Measurements from ENCODE around the gene PYGM.

The PYGM gene

DNA sequence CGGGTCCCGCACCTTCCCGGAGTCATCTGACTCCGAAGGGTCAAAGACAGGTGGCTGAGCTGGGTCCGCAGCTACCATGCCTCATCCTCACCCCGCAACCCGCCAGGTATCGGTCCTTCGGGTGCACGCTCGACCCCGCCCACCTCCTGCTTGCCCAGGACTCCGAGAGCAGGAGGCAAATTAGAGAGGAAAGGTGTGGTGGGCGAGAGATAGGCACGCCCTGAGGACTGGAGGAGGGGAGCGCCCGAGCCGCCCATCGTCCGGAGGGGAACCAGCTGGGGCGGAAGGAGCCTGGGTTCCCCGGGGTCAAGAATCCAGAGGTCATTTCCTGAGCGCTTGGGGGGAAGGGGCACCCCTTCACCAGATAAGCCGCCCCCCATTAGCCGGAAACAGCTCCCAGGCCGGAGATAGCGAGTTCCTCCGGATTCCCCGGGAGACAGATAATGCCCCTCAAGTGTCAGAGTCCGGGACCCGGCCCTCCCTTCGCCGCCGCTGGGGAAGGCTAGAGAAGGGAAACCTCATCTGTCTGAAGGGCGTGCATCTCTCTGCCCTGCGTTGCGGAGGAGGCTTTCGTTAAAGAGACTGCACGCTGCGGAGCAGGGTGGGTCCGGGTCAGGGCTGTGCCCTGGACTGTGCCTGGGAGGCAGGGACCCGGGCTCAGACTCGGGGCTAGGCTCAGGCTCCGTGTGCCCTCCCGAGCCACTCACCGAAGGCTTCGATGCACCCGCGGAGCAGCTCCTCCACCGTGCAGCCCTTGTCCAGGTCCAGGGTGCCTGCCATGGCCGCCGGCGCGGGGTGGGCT is 17.5 kb downstream of the PYGM start:
- Histone ChIP-seq H3K9ac (ENCODE audit: low read length) (no peak overlapping the region), H3K4me3 (ENCODE audit: low read depth, low read length) (no peak overlapping the region), H3K18ac (ENCODE audit: low read length) (no peak overlapping the region), H2BK5ac (ENCODE audit: low read depth, low read length, poor library complexity) (no peak overlapping the region), H3K4ac (ENCODE audit: low read depth, low read length) (no peak overlapping the region), H2AFZ (ENCODE audit: insufficient read depth, low read length, poor library complexity) (no peak overlapping the region), H3K36me3 (ENCODE audit: control insufficient read depth in 1 of 2, insufficient read depth in 2 of 2, low read length in 2 of 2) (no peaks in the 10 kb centered on the region), H3K27ac (ENCODE audit: low read depth, low read length) (no peak overlapping the region), H4K91ac (ENCODE audit: low read depth, low read length) (no peak overlapping the region), H3K4me2 (ENCODE audit: low read length) (peak overlapping the region; percentile 32), H3K4me1 (ENCODE audit: control insufficient read depth in 1 of 2, insufficient read depth in 2 of 2, low read length in 2 of 2) (peaks cover 8 to 21% of the 10 kb centered on the region in 2 experiments), H3K23ac (ENCODE audit: low read length) (no peak overlapping the region), H3K14ac (ENCODE audit: low read length) (no peak overlapping the region), H3K9me3 (ENCODE audit: insufficient read depth, low read depth, low read length) (peaks cover 5% of the 10 kb centered on the region), H4K8ac (ENCODE audit: low read depth, low read length) (no peak overlapping the region), H2BK120ac (ENCODE audit: insufficient read depth, low read length, poor library complexity) (no peak overlapping the region), H2AK5ac (ENCODE audit: low read length) (no peak overlapping the region), H4K12ac (ENCODE audit: low read depth, low read length) (no peak overlapping the region), H3K79me2 (ENCODE audit: control insufficient read depth, insufficient read depth, low read length, poor library complexity) (no peaks in the 10 kb centered on the region), H3K79me1 (ENCODE audit: low read length) (no peaks in the 10 kb centered on the region), H2BK12ac (ENCODE audit: low read length) (no peak overlapping the region), H3K27me3 (ENCODE audit: insufficient read depth, low read length) (peaks cover 57% of the 10 kb centered on the region)
- peak in 1 of 2 donors; percentile 38 for DNase-seq
- no CpG with 5 or more reads among the region's 54 CpGs for WGBS (ENCODE audit: extremely low coverage, insufficient coverage, insufficient read length)

DNA sequence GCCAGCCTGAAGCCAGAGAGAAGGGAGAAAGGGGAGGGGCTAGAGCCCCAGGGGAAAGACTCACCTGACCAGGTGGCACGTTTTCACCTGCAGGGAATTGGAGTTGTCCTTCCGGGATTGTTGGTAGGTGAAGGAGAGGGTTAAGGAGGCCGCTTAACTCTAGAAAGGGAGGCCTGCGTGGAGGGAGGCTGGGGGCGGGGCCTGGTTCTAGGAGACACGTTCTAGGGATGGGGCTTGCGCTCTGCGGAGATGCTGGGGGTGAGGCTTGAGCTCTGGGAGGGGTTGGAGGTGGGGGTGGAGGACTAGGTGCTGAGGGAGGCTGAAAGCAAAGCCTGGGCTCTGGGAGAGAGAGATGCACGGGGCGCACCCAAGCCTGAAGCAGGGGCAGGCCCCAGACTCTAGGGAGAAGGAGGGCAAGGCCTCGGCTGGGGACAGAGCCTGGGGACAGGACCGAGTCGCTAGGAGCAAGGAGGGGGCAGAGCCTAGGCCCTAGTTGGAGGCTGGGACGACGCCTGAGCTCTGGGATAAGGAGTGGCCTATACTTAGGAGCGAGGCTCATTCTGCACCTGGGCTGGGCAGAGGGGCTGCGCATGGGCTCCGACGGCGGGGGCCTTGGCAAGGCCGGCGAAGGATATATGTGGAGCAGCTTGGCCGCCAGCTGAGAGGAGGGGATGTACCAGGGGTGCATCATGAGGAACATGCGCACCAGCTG is 18.2 kb downstream of the PYGM start:
- no peak overlapping the region for H2BK120ac ChIP-seq (ENCODE audit: insufficient read depth, low read length, poor library complexity)
- H4K12ac ChIP-seq (ENCODE audit: low read depth, low read length), result no peak overlapping the region
- no peak overlapping the region for H3K4me3 ChIP-seq (ENCODE audit: low read depth, low read length)
- peaks cover 56% of the 10 kb centered on the region for H3K27me3 ChIP-seq (ENCODE audit: insufficient read depth, low read length)
- H3K4me2 ChIP-seq (ENCODE audit: low read length), result no peak overlapping the region
- H3K27ac ChIP-seq (ENCODE audit: low read depth, low read length), result no peak overlapping the region
- no peak overlapping the region for H2AK5ac ChIP-seq (ENCODE audit: low read length)
- no peak overlapping the region for H4K91ac ChIP-seq (ENCODE audit: low read depth, low read length)
- peaks cover 8 to 23% of the 10 kb centered on the region in 2 experiments for H3K4me1 ChIP-seq (ENCODE audit: control insufficient read depth in 1 of 2, insufficient read depth in 2 of 2, low read length in 2 of 2)
- no peak overlapping the region for H3K23ac ChIP-seq (ENCODE audit: low read length)
- no peaks in the 10 kb centered on the region for H3K36me3 ChIP-seq (ENCODE audit: control insufficient read depth in 1 of 2, insufficient read depth in 2 of 2, low read length in 2 of 2)
- H3K79me1 ChIP-seq (ENCODE audit: low read length), result no peaks in the 10 kb centered on the region
- no peak overlapping the region for H3K18ac ChIP-seq (ENCODE audit: low read length)
- H2BK5ac ChIP-seq (ENCODE audit: low read depth, low read length, poor library complexity), result no peak overlapping the region
- H4K8ac ChIP-seq (ENCODE audit: low read depth, low read length), result no peak overlapping the region
- H3K79me2 ChIP-seq (ENCODE audit: control insufficient read depth, insufficient read depth, low read length, poor library complexity), result no peaks in the 10 kb centered on the region
- no peak overlapping the region for H3K4ac ChIP-seq (ENCODE audit: low read depth, low read length)
- no peak overlapping the region for H3K9ac ChIP-seq (ENCODE audit: low read length)
- no peak overlapping the region for H3K14ac ChIP-seq (ENCODE audit: low read length)
- H2BK12ac ChIP-seq (ENCODE audit: low read length), result no peak overlapping the region
- peaks cover 12% of the 10 kb centered on the region for H3K9me3 ChIP-seq (ENCODE audit: insufficient read depth, low read depth, low read length)
- H2AFZ ChIP-seq (ENCODE audit: insufficient read depth, low read length, poor library complexity), result no peak overlapping the region
- WGBS (ENCODE audit: extremely low coverage, insufficient coverage, insufficient read length), result no CpG with 5 or more reads among the region's 24 CpGs
- no peak for DNase-seq

DNA sequence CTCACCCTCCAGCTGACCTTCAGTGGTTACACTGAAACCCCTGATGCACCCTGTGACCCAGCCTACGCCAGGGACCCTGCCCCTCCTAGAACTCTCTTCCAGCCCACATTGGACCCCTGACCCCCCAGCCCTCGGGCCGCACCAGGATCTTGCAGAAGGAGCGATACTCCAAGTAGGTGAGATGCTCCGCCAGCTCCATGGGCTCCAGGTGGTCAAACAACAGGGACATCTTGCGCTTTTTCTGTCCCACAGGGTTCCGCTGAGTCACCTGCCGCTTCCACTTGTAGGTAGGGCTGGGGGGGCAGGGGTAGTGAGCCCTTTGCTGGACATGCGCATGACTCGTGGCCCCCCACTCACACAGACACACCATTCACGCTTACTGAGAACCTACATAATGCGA is 19.9 kb downstream of the PYGM start:
- H3K4me1 ChIP-seq (ENCODE audit: control insufficient read depth in 1 of 2, insufficient read depth in 2 of 2, low read length in 2 of 2), result peaks cover 8 to 16% of the 10 kb centered on the region in 2 experiments
- H3K18ac ChIP-seq (ENCODE audit: low read length), result no peak overlapping the region
- H2BK120ac ChIP-seq (ENCODE audit: insufficient read depth, low read length, poor library complexity), result no peak overlapping the region
- H3K4me3 ChIP-seq (ENCODE audit: low read depth, low read length), result no peak overlapping the region
- no peak overlapping the region for H3K4ac ChIP-seq (ENCODE audit: low read depth, low read length)
- H3K9me3 ChIP-seq (ENCODE audit: insufficient read depth, low read depth, low read length), result peaks cover 13% of the 10 kb centered on the region
- no peak overlapping the region for H4K8ac ChIP-seq (ENCODE audit: low read depth, low read length)
- H3K14ac ChIP-seq (ENCODE audit: low read length), result no peak overlapping the region
- H2BK12ac ChIP-seq (ENCODE audit: low read length), result no peak overlapping the region
- no peak overlapping the region for H4K12ac ChIP-seq (ENCODE audit: low read depth, low read length)
- H2BK5ac ChIP-seq (ENCODE audit: low read depth, low read length, poor library complexity), result no peak overlapping the region
- H3K36me3 ChIP-seq (ENCODE audit: control insufficient read depth in 1 of 2, insufficient read depth in 2 of 2, low read length in 2 of 2), result no peaks in the 10 kb centered on the region
- H2AFZ ChIP-seq (ENCODE audit: insufficient read depth, low read length, poor library complexity), result no peak overlapping the region
- no peak overlapping the region for H4K91ac ChIP-seq (ENCODE audit: low read depth, low read length)
- peaks cover 44% of the 10 kb centered on the region for H3K27me3 ChIP-seq (ENCODE audit: insufficient read depth, low read length)
- H3K79me2 ChIP-seq (ENCODE audit: control insufficient read depth, insufficient read depth, low read length, poor library complexity), result no peaks in the 10 kb centered on the region
- no peak overlapping the region for H2AK5ac ChIP-seq (ENCODE audit: low read length)
- no peak overlapping the region for H3K9ac ChIP-seq (ENCODE audit: low read length)
- no peaks in the 10 kb centered on the region for H3K79me1 ChIP-seq (ENCODE audit: low read length)
- no CpG with 5 or more reads among the region's 12 CpGs for WGBS (ENCODE audit: extremely low coverage, insufficient coverage, insufficient read length)
- H3K4me2 ChIP-seq (ENCODE audit: low read length), result no peak overlapping the region
- no peak overlapping the region for H3K23ac ChIP-seq (ENCODE audit: low read length)
- DNase-seq, result no peak
- no peak overlapping the region for H3K27ac ChIP-seq (ENCODE audit: low read depth, low read length)

DNA sequence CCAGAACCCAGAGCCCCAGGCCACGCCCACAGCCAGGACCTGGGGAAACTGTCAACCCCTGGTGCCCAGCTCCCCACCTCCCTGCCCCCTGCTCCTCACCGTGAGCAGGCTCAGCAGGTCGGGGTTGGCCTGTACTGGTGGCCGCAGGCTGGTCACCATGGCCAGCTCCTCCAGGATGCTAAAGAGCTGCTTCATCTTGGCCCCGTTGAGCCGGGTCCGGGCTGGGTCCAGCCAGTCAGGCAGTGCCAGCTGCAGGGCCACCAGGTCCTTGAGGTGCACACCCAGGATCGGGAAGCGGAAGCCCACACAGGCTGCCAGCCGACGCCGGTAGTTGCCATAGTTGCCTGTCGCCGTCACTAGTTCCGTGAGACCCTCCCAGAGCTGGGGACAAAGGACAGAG is 23.1 kb downstream of the PYGM start:
- H3K14ac ChIP-seq (ENCODE audit: low read length), result no peak overlapping the region
- no peak overlapping the region for H3K4me2 ChIP-seq (ENCODE audit: low read length)
- no peaks in the 10 kb centered on the region for H3K36me3 ChIP-seq (ENCODE audit: control insufficient read depth in 1 of 2, insufficient read depth in 2 of 2, low read length in 2 of 2)
- H3K23ac ChIP-seq (ENCODE audit: low read length), result no peak overlapping the region
- H3K4me1 ChIP-seq (ENCODE audit: control insufficient read depth in 1 of 2, insufficient read depth in 2 of 2, low read length in 2 of 2), result peaks cover 0 to 2% of the 10 kb centered on the region in 2 experiments
- no peak overlapping the region for H2BK120ac ChIP-seq (ENCODE audit: insufficient read depth, low read length, poor library complexity)
- no peak overlapping the region for H2BK12ac ChIP-seq (ENCODE audit: low read length)
- no peak overlapping the region for H3K4ac ChIP-seq (ENCODE audit: low read depth, low read length)
- H3K27ac ChIP-seq (ENCODE audit: low read depth, low read length), result no peak overlapping the region
- no peak overlapping the region for H3K18ac ChIP-seq (ENCODE audit: low read length)
- WGBS (ENCODE audit: extremely low coverage, insufficient coverage, insufficient read length), result no CpG with 5 or more reads among the region's 15 CpGs
- peaks cover 10% of the 10 kb centered on the region for H3K9me3 ChIP-seq (ENCODE audit: insufficient read depth, low read depth, low read length)
- H3K4me3 ChIP-seq (ENCODE audit: low read depth, low read length), result peak overlapping the region; percentile 40
- H4K12ac ChIP-seq (ENCODE audit: low read depth, low read length), result no peak overlapping the region
- H3K27me3 ChIP-seq (ENCODE audit: insufficient read depth, low read length), result peaks cover 13% of the 10 kb centered on the region
- no peak overlapping the region for H2AK5ac ChIP-seq (ENCODE audit: low read length)
- H3K79me2 ChIP-seq (ENCODE audit: control insufficient read depth, insufficient read depth, low read length, poor library complexity), result no peaks in the 10 kb centered on the region
- H2BK5ac ChIP-seq (ENCODE audit: low read depth, low read length, poor library complexity), result no peak overlapping the region
- H4K91ac ChIP-seq (ENCODE audit: low read depth, low read length), result no peak overlapping the region
- H2AFZ ChIP-seq (ENCODE audit: insufficient read depth, low read length, poor library complexity), result no peak overlapping the region
- H3K9ac ChIP-seq (ENCODE audit: low read length), result no peak overlapping the region
- no peaks in the 10 kb centered on the region for H3K79me1 ChIP-seq (ENCODE audit: low read length)
- DNase-seq, result no peak
- H4K8ac ChIP-seq (ENCODE audit: low read depth, low read length), result no peak overlapping the region

All from trophoblast cell (in vitro differentiated cells and primary cell).